MCF 10A (cell line): ENCODE measurements around the gene GRAMD1B. TPM values are rescaled to one million over a fixed set of nuclear protein-coding genes. Genes with fewer than 3 reads are reported as not detected.

Experiments used
- BruUV-seq: library from RNA; stranded (reverse); fragments of 400-500 nt; replicated peaks from 2 replicates; lab custom pipeline; 2021; lab: Mats Ljungman, UMichigan
- CTCF ChIA-PET: fragments of 300-600 bp; sonication (Branson Sonifier 250); formaldehyde crosslinking; extraction: SDS; loops from one replicate; lab custom pipeline; 2021; ENCODE audit warnings: antibody characterized with exemption, inconsistent platforms; lab: Yijun Ruan, JAX
- POLR2A ChIA-PET: fragments of 300-600, 350-650 bp; sonication (Branson Sonifier 250); formaldehyde crosslinking; extraction: SDS; loops from one replicate; lab custom pipeline; 2020; ENCODE audit warnings: antibody characterized with exemption, inconsistent platforms; lab: Yijun Ruan, JAX
- DNase-seq: peaks from one replicate; pipeline ENCODE4 v3.0.0-alpha.2; 2018; ENCODE audit not compliant: unreplicated experiment
- H3K27ac Mint-ChIP-seq: one replicate; pipeline ENCODE4 v1.8.0; 2022; ENCODE audit warnings: mild to moderate bottlenecking, low read depth, mixed read lengths; ENCODE audit not compliant: unreplicated experiment
- H3K27me3 Mint-ChIP-seq: one replicate; pipeline ENCODE4 v1.8.0; 2022; ENCODE audit warnings: mixed read lengths; ENCODE audit not compliant: insufficient read depth, unreplicated experiment
- H3K36me3 Mint-ChIP-seq: one replicate; pipeline ENCODE4 v1.8.0; 2022; ENCODE audit warnings: mild to moderate bottlenecking, moderate library complexity, mixed read lengths; ENCODE audit not compliant: insufficient read depth, unreplicated experiment
- H3K4me1 Mint-ChIP-seq: one replicate; pipeline ENCODE4 v1.8.0; 2022; ENCODE audit warnings: mixed read lengths; ENCODE audit not compliant: insufficient read depth, unreplicated experiment
- H3K4me3 Mint-ChIP-seq: one replicate; pipeline ENCODE4 v1.8.0; 2022; ENCODE audit warnings: mild to moderate bottlenecking, moderate library complexity, mixed read lengths; ENCODE audit not compliant: unreplicated experiment
- H3K9me3 Mint-ChIP-seq: one replicate; pipeline ENCODE4 v1.8.0; 2022; ENCODE audit warnings: mixed read lengths; ENCODE audit not compliant: unreplicated experiment
- CTCF ChIP-seq: fragments of 200-600 bp; IDR thresholded peaks from one replicate; pipeline ENCODE4 v1.8.0; 2022; ENCODE audit warnings: antibody characterized with exemption, mild to moderate bottlenecking; ENCODE audit not compliant: unreplicated experiment
- intact Hi-C: fragments of 100-400 bp; cut with micrococcal nuclease; formaldehyde crosslinking; loops from 2 replicates; pipeline ENCODE4 v1.14.1; 2022
- total RNA-seq: library from RNA; stranded (reverse); gene quantifications from 2 replicates; pipeline ENCODE4 v1.2.3, GENCODE V29; 2022

The GRAMD1B gene
- total RNA-seq, 1 experiment from 2014 or later = 0.26 TPM

DNA sequence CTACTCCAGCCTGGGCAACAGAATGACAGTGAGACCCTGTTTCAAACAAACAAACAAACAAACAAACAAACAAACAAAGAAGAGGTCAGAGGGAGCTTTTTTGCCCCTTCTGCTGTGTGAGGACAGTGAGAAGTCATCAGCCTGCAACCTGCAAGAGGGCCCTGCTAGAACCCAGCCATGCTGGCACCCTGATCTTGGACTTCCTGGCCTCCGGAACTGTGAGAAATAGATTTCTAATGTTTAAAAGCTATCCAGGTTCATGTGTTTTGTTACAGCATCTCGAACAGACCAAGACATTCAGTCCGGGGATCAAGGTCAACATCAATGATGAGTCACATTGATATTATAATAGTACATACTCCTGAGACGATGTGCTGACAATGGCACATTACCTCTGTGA is 41.4 kb upstream of the GRAMD1B start:
- H3K4me1 Mint-ChIP-seq = no peaks in the 10 kb centered on the region
- CTCF ChIA-PET = interaction anchor here (2.3 kb wide), 1 partner anchor 19 kb away, joined by 15 read pairs; no protein-coding TSS in a partner anchor
- BruUV-seq = no TSS peak

DNA sequence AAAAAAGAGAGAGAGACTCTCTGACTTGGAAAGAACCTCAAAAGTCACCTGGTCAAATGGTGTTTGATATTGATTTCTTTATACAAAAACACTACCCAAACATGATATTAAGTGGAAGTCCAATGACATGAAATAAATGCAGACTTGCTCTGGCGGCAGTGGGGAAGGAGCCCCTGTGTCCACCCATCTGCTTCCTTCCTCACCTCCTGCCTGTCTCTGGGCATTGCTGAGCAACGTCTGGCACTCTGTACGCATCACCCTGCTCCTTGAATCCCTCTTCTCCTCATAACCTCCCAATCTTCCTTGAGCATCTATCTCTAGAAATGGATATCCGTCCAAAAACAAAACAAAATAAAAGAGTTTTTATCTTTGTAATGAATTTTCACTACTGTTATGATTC is 39.9 kb upstream of the GRAMD1B start:
- CTCF ChIA-PET = interaction anchor here (0.6 to 1.8 kb wide), 3 partner anchors 16 to 129 kb away, joined by 3 to 4 read pairs (median 3); no protein-coding TSS in a partner anchor
- no peak for TF ChIP-seq CTCF
- no TSS peak for BruUV-seq

More for the DNA sequence above, 41.4 kb upstream of the GRAMD1B start:
- no peak overlapping the region for H3K27ac Mint-ChIP-seq
- intact Hi-C loops = no loop called here
- no peaks in the 10 kb centered on the region for H3K36me3 Mint-ChIP-seq
- no peak for DNase-seq
- peaks cover 28% of the 10 kb centered on the region for H3K27me3 Mint-ChIP-seq
- no peak for TF ChIP-seq CTCF
- POLR2A ChIA-PET = no interaction called here
- no peaks in the 10 kb centered on the region for H3K9me3 Mint-ChIP-seq
- H3K4me3 Mint-ChIP-seq = no peak overlapping the region

DNA sequence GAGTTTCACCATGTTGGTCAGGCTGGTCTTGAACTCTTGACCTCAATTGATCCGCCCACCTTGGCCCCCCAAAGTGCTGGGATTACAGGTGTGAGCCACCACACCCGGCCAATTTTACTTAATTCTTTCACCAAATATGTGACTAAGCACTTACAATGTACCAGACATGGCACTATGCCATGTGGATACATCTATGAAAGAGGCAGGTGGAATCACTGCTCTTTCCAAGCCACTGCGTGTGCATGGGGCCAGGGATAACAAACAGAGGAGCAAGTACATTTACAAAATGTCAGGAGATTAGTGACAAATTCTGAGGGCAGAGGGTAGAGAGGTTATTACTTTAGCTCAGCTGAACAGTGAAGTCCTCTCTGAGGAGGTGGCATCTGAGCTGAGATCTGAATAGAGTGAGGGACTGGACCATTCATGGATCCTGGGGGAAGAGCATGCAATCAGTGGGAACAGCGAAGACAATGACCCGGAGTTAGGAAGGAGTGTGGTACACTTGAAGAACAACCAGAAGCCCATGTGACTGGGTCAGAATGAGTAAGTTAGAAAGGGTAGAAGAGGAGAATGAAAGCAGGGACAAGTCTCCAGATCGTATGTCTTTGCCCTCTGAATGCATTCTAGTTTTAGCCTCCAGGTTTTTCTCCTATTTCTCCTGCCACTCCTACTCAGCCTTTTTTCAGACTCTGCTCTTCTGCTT is 38.3 kb upstream of the GRAMD1B start:
- DNase-seq = no peak
- Mint-ChIP-seq H3K4me3 (no peak overlapping the region), H3K27me3 (peaks cover 50% of the 10 kb centered on the region), H3K9me3 (no peaks in the 10 kb centered on the region), H3K36me3 (no peaks in the 10 kb centered on the region), H3K4me1 (no peaks in the 10 kb centered on the region), H3K27ac (no peak overlapping the region)
- intact Hi-C loops = no loop called here
- ChIA-PET POLR2A (interaction anchor here (0.7 kb wide), 1 partner anchor 10 kb away, joined by 3 read pairs; no protein-coding TSS in a partner anchor), CTCF (interaction anchor here (1.8 kb wide), 1 partner anchor 15 kb away, joined by 4 read pairs; no protein-coding TSS in a partner anchor)
- no peak for TF ChIP-seq CTCF
- no TSS peak for BruUV-seq

More for the DNA sequence above, 39.9 kb upstream of the GRAMD1B start:
- Mint-ChIP-seq H3K9me3 (no peaks in the 10 kb centered on the region), H3K27me3 (peaks cover 43% of the 10 kb centered on the region), H3K36me3 (no peaks in the 10 kb centered on the region), H3K27ac (no peak overlapping the region), H3K4me3 (no peak overlapping the region), H3K4me1 (no peaks in the 10 kb centered on the region)
- no peak for DNase-seq
- POLR2A ChIA-PET = no interaction called here
- intact Hi-C loops = no loop called here

DNA sequence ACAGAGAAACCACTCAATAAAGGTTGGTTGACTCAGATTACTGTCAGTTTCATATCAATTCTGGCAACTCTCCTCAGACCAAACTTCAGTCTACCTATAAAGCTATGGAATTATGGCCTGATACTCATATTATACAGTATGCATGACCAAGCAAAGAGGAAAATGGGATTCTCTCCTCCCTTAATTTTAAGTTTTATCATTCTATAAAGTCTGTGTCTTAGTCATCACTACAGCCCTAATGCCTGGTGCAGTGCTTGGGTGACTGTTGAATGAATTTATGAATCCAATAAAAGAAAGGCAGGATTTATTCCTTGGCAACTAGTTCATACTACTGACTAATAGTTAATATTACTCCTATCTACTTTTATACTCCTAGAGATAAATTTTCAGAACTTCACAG is 37.6 kb upstream of the GRAMD1B start:
- Mint-ChIP-seq H3K27me3 (peaks cover 50% of the 10 kb centered on the region), H3K4me1 (no peaks in the 10 kb centered on the region), H3K9me3 (no peaks in the 10 kb centered on the region), H3K4me3 (no peak overlapping the region), H3K36me3 (no peaks in the 10 kb centered on the region), H3K27ac (no peak overlapping the region)
- BruUV-seq = no TSS peak
- no peak for TF ChIP-seq CTCF
- DNase-seq = no peak
- ChIA-PET CTCF (interaction anchor here (0.6 kb wide), 1 partner anchor 83 kb away, joined by 4 read pairs; no protein-coding TSS in a partner anchor), POLR2A (no interaction called here)
- intact Hi-C loops = no loop called here
